HepG2 (cell line): ENCODE data around the gene PTGR3. TPM values are rescaled to one million over a fixed set of nuclear protein-coding genes. Genes with fewer than 3 reads are reported as not detected.

Experiments
- ATAC-seq: fragments of 200-7000 bp; cut with Tn5 transposase; 3 replicates; pipeline ENCODE4 v1.9.1; 2020; ENCODE audit warnings: mild to moderate bottlenecking, moderate library complexity
- BruUV-seq: library from RNA; stranded (reverse); fragments of 400-500 nt; replicated peaks from 2 replicates; lab custom pipeline; 2021; lab: Mats Ljungman, UMichigan
- CTCF ChIA-PET: fragments of 300-600 bp; formaldehyde crosslinking; extraction: SDS; loops from one replicate; lab custom pipeline; 2021; ENCODE audit warnings: low total read pairs, inconsistent platforms, low intra/inter-chr PET ratio; lab: Yijun Ruan, JAX
- POLR2A ChIA-PET: fragments of 350-600 bp; sonication (Branson Sonifier 250); formaldehyde crosslinking; loops from one replicate; lab custom pipeline; 2020; ENCODE audit warnings: antibody characterized with exemption, inconsistent platforms; lab: Yijun Ruan, JAX
- DNase-seq: peaks from one replicate; pipeline ENCODE4 v3.0.0-alpha.2; 2015; ENCODE audit warnings: low spot score
- FAIRE-seq: peaks from 3 replicates; lab custom pipeline; 2011; peaks lifted over from hg19 to GRCh38; lab: Jason Lieb, UNC
- H2AFZ ChIP-seq: one replicate; pipeline ENCODE4 v1.6.1; 2011; ENCODE audit warnings: low read length, inconsistent platforms
- H3K27ac ChIP-seq: fragments of 300-600 bp; 3 replicates; pipeline ENCODE4 v1.8.0; 2011; ENCODE audit warnings: mixed run types, mild to moderate bottlenecking, mixed read lengths, low read length, inconsistent platforms; ENCODE audit not compliant: insufficient read depth; ENCODE audit errors: extremely low read length
- H3K27me3 ChIP-seq, 2 experiments: fragments of 200-600 bp in 1 of 2; 2 replicates in 1 of 2; 3 replicates in 1 of 2; pipeline versions ENCODE4 v1.6.0 to v1.8.0; 2011; ENCODE audit warnings: low read length in 2 of 2, mild to moderate bottlenecking in 2 of 2, moderate library complexity in 2 of 2, inconsistent platforms in 1 of 2; ENCODE audit not compliant: insufficient read depth in 2 of 2, control insufficient read depth in 1 of 2
- H3K36me3 ChIP-seq, 2 experiments: fragments of 200-600 bp in 1 of 2; replicated peaks in 1 of 2; 2 replicates in 1 of 2; 3 replicates in 1 of 2; pipeline versions ENCODE4 v1.5.1 to v1.8.0; 2011; ENCODE audit warnings: low read length in 2 of 2, inconsistent platforms in 1 of 2; ENCODE audit not compliant: insufficient read depth in 2 of 2, control insufficient read depth in 1 of 2
- H3K4me1 ChIP-seq: 2 replicates; pipeline ENCODE4 v1.5.1; 2012; ENCODE audit warnings: low read length, inconsistent platforms; ENCODE audit not compliant: insufficient read depth
- H3K4me2 ChIP-seq: 2 replicates; pipeline ENCODE4 v1.6.0; 2011; ENCODE audit warnings: low read depth, low read length, inconsistent platforms
- H3K4me3 ChIP-seq, 3 experiments: fragments of 200-600 bp in 1 of 3; sonication (generic), shearing (Covaris generic) in 1 of 3; replicated peaks in 1 of 3; 2 replicates each; pipeline ENCODE4 v1.5.1; 2011 to 2016; ENCODE audit warnings: low read length in 3 of 3, inconsistent platforms in 2 of 3, low read depth in 2 of 3, mild to moderate bottlenecking in 2 of 3, control low read depth in 1 of 3, mixed read lengths in 1 of 3; ENCODE audit not compliant: insufficient read depth in 1 of 3
- H3K79me2 ChIP-seq: one replicate; pipeline ENCODE4 v1.6.1; 2011; ENCODE audit warnings: low read length, inconsistent platforms; ENCODE audit not compliant: insufficient read depth
- H3K9ac ChIP-seq: 2 replicates; pipeline ENCODE4 v1.6.0; 2011; ENCODE audit warnings: mild to moderate bottlenecking, low read depth, low read length, inconsistent platforms; ENCODE audit not compliant: insufficient read depth
- H3K9me3 ChIP-seq: 2 replicates; pipeline ENCODE4 v1.5.1; 2012; ENCODE audit warnings: mild to moderate bottlenecking, low read length
- H4K20me1 ChIP-seq: 2 replicates; pipeline ENCODE4 v1.6.0; 2011; ENCODE audit warnings: inconsistent platforms, mild to moderate bottlenecking, low read length, moderate library complexity; ENCODE audit not compliant: insufficient read depth
- ASH2L ChIP-seq: fragments of 300-600, 200-600 bp; sonication (generic); IDR thresholded peaks from 2 replicates; pipeline ENCODE4 v1.7.0; 2017; ENCODE audit warnings: low read depth, mild to moderate bottlenecking, moderate library complexity, mixed read lengths, low read length; ENCODE audit not compliant: insufficient read length
- ELF3 ChIP-seq: IDR thresholded peaks from 2 replicates; pipeline ENCODE4 v1.6.1; 2016; ENCODE audit warnings: missing genetic modification reagents, missing compliant biosample characterization
- HNRNPL ChIP-seq: fragments of 200-400 bp; formaldehyde crosslinking; IDR thresholded peaks from 2 replicates; pipeline ENCODE4 v1.6.1; 2017; ENCODE audit warnings: mild to moderate bottlenecking, low read depth, low read length
- KLF13 ChIP-seq: sonication (generic); formaldehyde crosslinking; IDR thresholded peaks from 2 replicates; pipeline ENCODE4 v1.4.0; 2020; ENCODE audit warnings: mild to moderate bottlenecking, missing genetic modification reagents
- KLF9 ChIP-seq: IDR thresholded peaks from 2 replicates; pipeline ENCODE4 v1.6.1; 2016; ENCODE audit warnings: low read depth
- SNAPC2 ChIP-seq: sonication (generic); formaldehyde crosslinking; IDR thresholded peaks from 2 replicates; pipeline ENCODE4 v1.8.1; 2022; ENCODE audit warnings: mild to moderate bottlenecking, missing genetic modification reagents
- ZNF296 ChIP-seq: sonication (generic); formaldehyde crosslinking; conservative IDR thresholded peaks from 2 replicates; pipeline ENCODE4 v1.5.0; 2020; ENCODE audit warnings: mild to moderate bottlenecking, missing genetic modification reagents
- ZNF773 ChIP-seq: sonication (generic); formaldehyde crosslinking; IDR thresholded peaks from 2 replicates; pipeline ENCODE4 v1.4.0; 2020; ENCODE audit warnings: missing genetic modification reagents, borderline replicate concordance
- WGBS: methylation state at CpG from one replicate; pipeline ENCODE4 v1.1.6; 2017; ENCODE audit warnings: low lambda C conversion rate; 5-methylcytosine and 5-hydroxymethylcytosine counted together
- in situ Hi-C: cut with HindIII; loops from 2 replicates; pipeline ENCODE4 v1.10.0; 2017; ENCODE audit warnings: low pct_unique_long_range_greater_than_20kb; ENCODE audit not compliant: extremely low pct_ligation_motif_present
- intact Hi-C: fragments of 100-400 bp; cut with micrococcal nuclease; formaldehyde crosslinking; loops from one replicate; pipeline ENCODE4 v1.10.0; 2022; ENCODE audit not compliant: unreplicated experiment
- polyA plus RNA-seq, 8 experiments: library from polyadenylated mRNA; depleted of rRNA in 3 of 8; stranded (reverse) in 7 of 8; unstranded in 1 of 8; fragments of >200 nt; fragmentation: Illumina TruSeq in 4 of 8; extraction: Trizol in 4 of 8; gene quantifications; 2 replicates each; pipeline versions ENCODE4 v1.2.1 to v1.2.3, GENCODE V29; 2011 to 2016; ENCODE audit warnings: low read depth in 4 of 8, missing spikeins in 1 of 8, mixed read lengths in 1 of 8; ENCODE audit not compliant: insufficient read depth in 1 of 8
- total RNA-seq, 5 experiments: library from RNA; depleted of rRNA; stranded (reverse); fragments of >200 nt; fragmentation: Illumina TruSeq; extraction: Trizol; gene quantifications; 2 replicates each; pipeline ENCODE4 v1.2.3, GENCODE V29; 2016; ENCODE audit warnings: low read depth in 1 of 5
- TF ChIP-seq, protein P1 (sequence below): IDR thresholded peaks from 2 replicates; pipeline ENCODE4 v1.6.1; 2016; ENCODE audit warnings: missing biosample characterization, missing genetic modification reagents, low read depth
- TF ChIP-seq, protein P2 (sequence below): sonication (generic); formaldehyde crosslinking; IDR thresholded peaks from 2 replicates; pipeline ENCODE4 v1.5.0; 2020; ENCODE audit warnings: missing genetic modification reagents, mild to moderate bottlenecking, borderline replicate concordance
- TF ChIP-seq, protein P3 (sequence below): sonication (generic); formaldehyde crosslinking; IDR thresholded peaks from 2 replicates; pipeline ENCODE4 v1.9.0; 2021; ENCODE audit warnings: mild to moderate bottlenecking, missing genetic modification reagents

PTGR3 gene
- total and polyA plus RNA-seq, 2 of the 13 experiments (the other 11 are each of a cell fraction or from before 2014, with no cell fraction given): 11.5 to 25.3 TPM

DNA sequence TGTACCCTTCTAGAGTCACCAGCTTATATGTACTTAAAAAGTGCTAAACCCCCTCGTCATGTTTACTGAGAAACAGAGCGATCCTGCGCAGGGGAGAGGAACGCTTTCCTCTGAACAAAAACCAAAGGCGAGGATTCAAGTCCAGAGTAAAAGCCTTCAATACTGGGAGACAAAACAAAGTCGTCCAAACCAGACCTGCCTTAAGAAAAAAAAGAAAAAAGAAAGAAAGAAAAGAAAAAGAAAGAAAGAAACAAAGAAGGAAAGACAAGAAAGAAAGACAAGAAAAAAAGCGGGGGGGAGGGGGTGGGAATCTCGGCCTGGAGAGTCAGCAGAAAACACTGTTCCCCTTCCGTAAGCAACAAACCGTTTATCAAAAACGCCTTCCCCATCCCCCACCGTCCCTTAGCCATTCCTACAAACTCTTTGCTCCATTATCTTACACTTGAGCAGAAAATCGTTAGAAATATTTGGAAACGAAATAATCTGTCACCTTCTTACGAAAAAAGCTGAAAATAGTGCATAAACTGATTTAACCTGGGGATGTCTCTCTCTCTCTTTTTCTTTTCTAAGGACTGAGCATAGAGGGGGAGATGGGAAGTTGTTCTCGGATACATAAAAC lies 3.3 kb downstream of the PTGR3 start:
- Histone ChIP-seq H3K27me3 (no peaks in the 10 kb centered on the region; a peak in 2 of 5 replicates), H3K79me2 (peaks cover 54% of the 10 kb centered on the region), H3K4me1 (peaks cover 21% of the 10 kb centered on the region), H3K9ac (no peak overlapping the region), H3K27ac (no peak overlapping the region), H3K36me3 (peaks cover 2 to 8% of the 10 kb centered on the region in 2 experiments; a peak in 3 of 5 replicates), H3K4me2 (0 out of 2 replicates have a peak overlapping the region, but pooled peaks have one; percentile 85), H2AFZ (no peak overlapping the region), H3K4me3 (no peak overlapping the region), H4K20me1 (peaks cover 11% of the 10 kb centered on the region; the same call in 1 of the 2 replicates), H3K9me3 (no peaks in the 10 kb centered on the region)
- ATAC-seq (no peak), FAIRE-seq (no peak), DNase-seq (no peak)
- BruUV-seq: no TSS peak
- TF ChIP-seq HNRNPL (no peak), ZNF296 (CRISPR knock-in tag) (no peak), SNAPC2 (CRISPR knock-in tag) (no peak), ZNF773 (CRISPR knock-in tag) (no peak), ASH2L (no peak), ELF3 (CRISPR knock-in tag) (no peak), KLF9 (CRISPR knock-in tag) (no peak), KLF13 (CRISPR knock-in tag) (no peak)
- TF ChIP-seq, protein P1, sequence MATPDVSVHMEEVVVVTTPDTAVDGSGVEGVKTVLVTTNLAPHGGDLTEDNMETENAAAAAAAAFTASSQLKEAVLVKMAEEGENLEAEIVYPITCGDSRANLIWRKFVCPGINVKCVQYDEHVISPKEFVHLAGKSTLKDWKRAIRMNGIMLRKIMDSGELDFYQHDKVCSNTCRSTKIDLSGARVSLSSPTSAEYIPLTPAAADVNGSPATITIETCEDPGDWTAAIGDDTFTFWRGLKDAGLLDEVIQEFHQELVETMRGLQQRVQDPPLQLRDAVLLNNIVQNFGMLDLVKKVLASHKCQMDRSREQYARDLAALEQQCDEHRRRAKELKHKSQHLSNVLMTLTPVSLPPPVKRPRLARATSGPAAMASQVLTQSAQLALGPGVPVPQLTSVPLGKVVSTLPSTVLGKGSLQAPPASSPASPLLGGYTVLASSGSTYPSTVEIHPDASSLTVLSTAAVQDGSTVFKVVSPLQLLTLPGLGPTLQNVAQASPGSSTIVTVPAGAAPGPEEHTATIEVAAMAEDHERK (CRISPR knock-in tag): no peak
- TF ChIP-seq, protein P2, sequence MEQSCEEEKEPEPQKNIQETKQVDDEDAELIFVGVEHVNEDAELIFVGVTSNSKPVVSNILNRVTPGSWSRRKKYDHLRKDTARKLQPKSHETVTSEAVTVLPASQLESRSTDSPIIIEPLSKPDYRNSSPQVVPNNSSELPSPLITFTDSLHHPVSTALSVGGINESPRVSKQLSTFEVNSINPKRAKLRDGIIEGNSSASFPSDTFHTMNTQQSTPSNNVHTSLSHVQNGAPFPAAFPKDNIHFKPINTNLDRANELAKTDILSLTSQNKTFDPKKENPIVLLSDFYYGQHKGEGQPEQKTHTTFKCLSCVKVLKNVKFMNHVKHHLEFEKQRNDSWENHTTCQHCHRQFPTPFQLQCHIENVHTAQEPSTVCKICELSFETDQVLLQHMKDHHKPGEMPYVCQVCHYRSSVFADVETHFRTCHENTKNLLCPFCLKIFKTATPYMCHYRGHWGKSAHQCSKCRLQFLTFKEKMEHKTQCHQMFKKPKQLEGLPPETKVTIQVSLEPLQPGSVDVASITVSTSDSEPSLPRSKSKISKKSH (CRISPR knock-in tag): no peak
- TF ChIP-seq, protein P3, sequence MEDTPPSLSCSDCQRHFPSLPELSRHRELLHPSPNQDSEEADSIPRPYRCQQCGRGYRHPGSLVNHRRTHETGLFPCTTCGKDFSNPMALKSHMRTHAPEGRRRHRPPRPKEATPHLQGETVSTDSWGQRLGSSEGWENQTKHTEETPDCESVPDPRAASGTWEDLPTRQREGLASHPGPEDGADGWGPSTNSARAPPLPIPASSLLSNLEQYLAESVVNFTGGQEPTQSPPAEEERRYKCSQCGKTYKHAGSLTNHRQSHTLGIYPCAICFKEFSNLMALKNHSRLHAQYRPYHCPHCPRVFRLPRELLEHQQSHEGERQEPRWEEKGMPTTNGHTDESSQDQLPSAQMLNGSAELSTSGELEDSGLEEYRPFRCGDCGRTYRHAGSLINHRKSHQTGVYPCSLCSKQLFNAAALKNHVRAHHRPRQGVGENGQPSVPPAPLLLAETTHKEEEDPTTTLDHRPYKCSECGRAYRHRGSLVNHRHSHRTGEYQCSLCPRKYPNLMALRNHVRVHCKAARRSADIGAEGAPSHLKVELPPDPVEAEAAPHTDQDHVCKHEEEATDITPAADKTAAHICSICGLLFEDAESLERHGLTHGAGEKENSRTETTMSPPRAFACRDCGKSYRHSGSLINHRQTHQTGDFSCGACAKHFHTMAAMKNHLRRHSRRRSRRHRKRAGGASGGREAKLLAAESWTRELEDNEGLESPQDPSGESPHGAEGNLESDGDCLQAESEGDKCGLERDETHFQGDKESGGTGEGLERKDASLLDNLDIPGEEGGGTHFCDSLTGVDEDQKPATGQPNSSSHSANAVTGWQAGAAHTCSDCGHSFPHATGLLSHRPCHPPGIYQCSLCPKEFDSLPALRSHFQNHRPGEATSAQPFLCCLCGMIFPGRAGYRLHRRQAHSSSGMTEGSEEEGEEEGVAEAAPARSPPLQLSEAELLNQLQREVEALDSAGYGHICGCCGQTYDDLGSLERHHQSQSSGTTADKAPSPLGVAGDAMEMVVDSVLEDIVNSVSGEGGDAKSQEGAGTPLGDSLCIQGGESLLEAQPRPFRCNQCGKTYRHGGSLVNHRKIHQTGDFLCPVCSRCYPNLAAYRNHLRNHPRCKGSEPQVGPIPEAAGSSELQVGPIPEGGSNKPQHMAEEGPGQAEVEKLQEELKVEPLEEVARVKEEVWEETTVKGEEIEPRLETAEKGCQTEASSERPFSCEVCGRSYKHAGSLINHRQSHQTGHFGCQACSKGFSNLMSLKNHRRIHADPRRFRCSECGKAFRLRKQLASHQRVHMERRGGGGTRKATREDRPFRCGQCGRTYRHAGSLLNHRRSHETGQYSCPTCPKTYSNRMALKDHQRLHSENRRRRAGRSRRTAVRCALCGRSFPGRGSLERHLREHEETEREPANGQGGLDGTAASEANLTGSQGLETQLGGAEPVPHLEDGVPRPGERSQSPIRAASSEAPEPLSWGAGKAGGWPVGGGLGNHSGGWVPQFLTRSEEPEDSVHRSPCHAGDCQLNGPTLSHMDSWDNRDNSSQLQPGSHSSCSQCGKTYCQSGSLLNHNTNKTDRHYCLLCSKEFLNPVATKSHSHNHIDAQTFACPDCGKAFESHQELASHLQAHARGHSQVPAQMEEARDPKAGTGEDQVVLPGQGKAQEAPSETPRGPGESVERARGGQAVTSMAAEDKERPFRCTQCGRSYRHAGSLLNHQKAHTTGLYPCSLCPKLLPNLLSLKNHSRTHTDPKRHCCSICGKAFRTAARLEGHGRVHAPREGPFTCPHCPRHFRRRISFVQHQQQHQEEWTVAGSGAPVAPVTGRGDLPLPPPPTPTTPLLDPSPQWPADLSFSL (CRISPR knock-in tag): no peak
- CTCF ChIA-PET: no interaction called here
- in situ Hi-C loops (loop anchor here (25.0 kb wide), 1 partner anchor 918 kb away; the partner anchor contains the start of gene CYB5A), intact Hi-C loops (loop anchor here (5.0 kb wide), 1 partner anchor 43 kb away; no protein-coding TSS in a partner anchor)
- 91% methylated on average over 16 of the region's 16 CpGs for WGBS
- POLR2A ChIA-PET: no interaction called here
